K562 (cell line): ENCODE data around the gene RCL1. TPM values are rescaled to one million over a fixed set of nuclear protein-coding genes. Genes with fewer than 3 reads are reported as not detected.

ENCODE experiments used
- ATF7 ChIP-seq: fragments of 450-650 bp; IDR thresholded peaks from 2 replicates; pipeline ENCODE4 v1.7.1; 2014; ENCODE audit warnings: mild to moderate bottlenecking, moderate library complexity
- CBFB ChIP-seq: sonication (generic); formaldehyde crosslinking; IDR thresholded peaks from 2 replicates; pipeline ENCODE4 v1.4.0; 2020; ENCODE audit warnings: mild to moderate bottlenecking, missing genetic modification reagents
- CBX1 ChIP-seq: sonication (generic); IDR thresholded peaks from 2 replicates; pipeline ENCODE4 v1.6.1; 2016; ENCODE audit warnings: antibody characterized with exemption, low read depth, mild to moderate bottlenecking
- CGGBP1 ChIP-seq: fragments of 250-450 bp; sonication (Bioruptor Pico); IDR thresholded peaks from 2 replicates; pipeline ENCODE4 v1.9.0; 2021; ENCODE audit warnings: mild to moderate bottlenecking
- E2F1 ChIP-seq: sonication (generic); formaldehyde crosslinking; IDR thresholded peaks from 2 replicates; pipeline ENCODE4 v1.8.1; 2023; ENCODE audit warnings: mild to moderate bottlenecking, missing genetic modification reagents, moderate library complexity
- ESRRA ChIP-seq: fragments of 450-650 bp; IDR thresholded peaks from 2 replicates; pipeline ENCODE4 v1.6.1; 2014; ENCODE audit warnings: low read depth, mild to moderate bottlenecking, moderate library complexity, borderline replicate concordance
- EZH2 ChIP-seq: IDR thresholded peaks from 2 replicates; pipeline ENCODE4 v1.6.1; 2012; ENCODE audit warnings: low read depth, mild to moderate bottlenecking, inconsistent platforms, low read length, borderline replicate concordance
- GABPB2 ChIP-seq: fragments of 250-450 bp; sonication (Bioruptor Pico); conservative IDR thresholded peaks from 2 replicates; pipeline ENCODE4 v1.5.1; 2021; ENCODE audit warnings: mild to moderate bottlenecking
- HMGN3 ChIP-seq: IDR thresholded peaks from 2 replicates; pipeline ENCODE4 v1.6.1; 2011; ENCODE audit warnings: borderline replicate concordance, low read depth, mild to moderate bottlenecking, mixed read lengths, low read length; ENCODE audit not compliant: insufficient read length; ENCODE audit errors: extremely low read depth
- HNRNPLL ChIP-seq: fragments of 200-400 bp; formaldehyde crosslinking; IDR thresholded peaks from 2 replicates; pipeline ENCODE4 v1.6.1; 2017; ENCODE audit warnings: low read length, low read depth, mild to moderate bottlenecking; ENCODE audit not compliant: poor library complexity, severe bottlenecking
- MAZ ChIP-seq, 2 experiments: fragments of 450-650 bp in 1 of 2; sonication (generic) in 1 of 2; formaldehyde crosslinking; IDR thresholded peaks in 1 of 2; conservative IDR thresholded peaks in 1 of 2; 2 replicates each; pipeline versions ENCODE4 v1.4.0 to v1.5.0; 2020; ENCODE audit warnings: mild to moderate bottlenecking in 1 of 2, missing genetic modification reagents in 1 of 2
- MCM5 ChIP-seq: fragments of 450-650 bp; IDR thresholded peaks from 2 replicates; pipeline ENCODE4 v1.6.1; 2016; ENCODE audit warnings: low read depth
- NFE2 ChIP-seq: IDR thresholded peaks from 2 replicates; pipeline ENCODE4 v1.6.1; 2014; ENCODE audit warnings: antibody characterized with exemption, low read depth
- NR4A1 ChIP-seq, 2 experiments: fragments of 250-450 bp in 1 of 2; fragments of 450-650 bp in 1 of 2; sonication (Bioruptor Pico) in 1 of 2; IDR thresholded peaks; 2 replicates each; pipeline versions ENCODE4 v1.4.0 to v1.6.1; 2016 to 2020; ENCODE audit warnings: mild to moderate bottlenecking in 2 of 2, missing compliant biosample characterization in 1 of 2, missing genetic modification characterization in 1 of 2, moderate library complexity in 1 of 2
- PHTF2 ChIP-seq: fragments of 250-450 bp; sonication (Bioruptor Pico); IDR thresholded peaks from 2 replicates; pipeline ENCODE4 v1.5.0; 2021; ENCODE audit warnings: mild to moderate bottlenecking
- PTRF ChIP-seq: fragments of 450-650 bp; IDR thresholded peaks from 2 replicates; pipeline ENCODE4 v1.6.1; 2016; ENCODE audit warnings: mild to moderate bottlenecking, missing genetic modification characterization, missing compliant biosample characterization
- SLC30A9 ChIP-seq: fragments of 250-450 bp; sonication (Bioruptor Pico); IDR thresholded peaks from 2 replicates; pipeline ENCODE4 v1.8.0; 2022; ENCODE audit warnings: mild to moderate bottlenecking, moderate library complexity
- SNIP1 ChIP-seq: fragments of 450-650 bp; IDR thresholded peaks from 2 replicates; pipeline ENCODE4 v1.7.1; 2017; ENCODE audit warnings: low read depth, mild to moderate bottlenecking
- STAT5B ChIP-seq: fragments of 250-450 bp; sonication (Bioruptor Pico); IDR thresholded peaks from 2 replicates; pipeline ENCODE4 v1.8.0; 2021; ENCODE audit warnings: mild to moderate bottlenecking, inconsistent platforms
- TCF7 ChIP-seq: sonication (generic); IDR thresholded peaks from 2 replicates; pipeline ENCODE4 v1.6.1; 2016; ENCODE audit warnings: antibody characterized with exemption, borderline replicate concordance
- TCFL5 ChIP-seq: fragments of 250-450 bp; sonication (Bioruptor Pico); conservative IDR thresholded peaks from 2 replicates; pipeline ENCODE4 v1.6.1; 2021; ENCODE audit warnings: mild to moderate bottlenecking, moderate library complexity, matching md5 sums
- ZNF778 ChIP-seq: fragments of 450-650 bp; formaldehyde crosslinking; IDR thresholded peaks from 2 replicates; pipeline ENCODE4 v1.4.0; 2020; ENCODE audit warnings: mild to moderate bottlenecking, moderate library complexity
- polyA plus RNA-seq, 8 experiments: library from polyadenylated mRNA; depleted of rRNA in 4 of 8; stranded (reverse) in 5 of 8; unstranded in 3 of 8; fragments of >200 nt; fragmentation: Nextera tagmentation in 2 of 8; fragmentation: Illumina TruSeq in 1 of 8; extraction: Ambion mirVana in 2 of 8; extraction: Trizol in 1 of 8; gene quantifications; 2 replicates each; pipeline versions ENCODE4 v1.2.1 to v1.2.3, GENCODE V29; 2011 to 2014; ENCODE audit warnings: inconsistent platforms in 1 of 8, missing spikeins in 1 of 8
- total RNA-seq, 7 experiments: library from RNA; depleted of rRNA in 6 of 7; stranded (reverse); fragments of >200 nt in 6 of 7; fragmentation: Illumina TruSeq in 2 of 7; extraction: Trizol in 2 of 7; gene quantifications; 2 replicates each; pipeline versions ENCODE4 v1.2.1 to v1.2.3, GENCODE V29; 2011 to 2021; ENCODE audit warnings: low replicate concordance in 1 of 7
- TF ChIP-seq, protein P1 (sequence below): sonication (generic); IDR thresholded peaks from 2 replicates; pipeline ENCODE4 v1.6.1; 2016
- TF ChIP-seq, protein P2 (sequence below), 2 experiments: fragments of 450-650 bp; conservative IDR thresholded peaks; 2 replicates each; pipeline ENCODE4 v1.6.1; 2017; ENCODE audit warnings: mild to moderate bottlenecking in 2 of 2, moderate library complexity in 2 of 2
- TF ChIP-seq, protein P3 (sequence below): fragments of 450-650 bp; IDR thresholded peaks from one replicate; pipeline ENCODE4 v1.6.1; 2018; ENCODE audit warnings: mild to moderate bottlenecking, moderate library complexity; ENCODE audit not compliant: partially characterized antibody

Gene RCL1
- total and polyA plus RNA-seq, 9 of the 15 experiments (the other 6 are each of a cell fraction or from before 2014, with no cell fraction given) = 24.0 to 67.7 (median 38.6) TPM

GRCh38 chr9:4852419-4852818, 59.7 kb downstream of the RCL1 start (continued):
- TF ChIP-seq NR4A1 (CRISPR knock-in tag; IDR thresholded peaks at IDR 0.05) (no peak), NR4A1 (tag; IDR thresholded peaks at IDR 0.05) (peak; percentile 28; the same call in 1 of the 2 replicates), ESRRA (no peak), E2F1 (CRISPR knock-in tag) (no peak), HMGN3 (no peak), STAT5B (CRISPR knock-in tag) (no peak), NFE2 (no peak), GABPB2 (CRISPR knock-in tag) (no peak), PHTF2 (CRISPR knock-in tag) (no peak), MAZ (CRISPR knock-in tag; conservative IDR thresholded peaks at IDR 0.05 in 1 of 2, IDR thresholded peaks at IDR 0.05 in 1 of 2) (no peak), SLC30A9 (CRISPR knock-in tag) (no peak), EZH2 (no peak), ATF7 (peak; percentile 46), TCF7 (no peak), ZNF778 (CRISPR knock-in tag) (no peak), MCM5 (no peak), CGGBP1 (no peak), HNRNPLL (peak; percentile 27), TCFL5 (CRISPR knock-in tag) (no peak), PTRF (tag) (no peak), CBFB (CRISPR knock-in tag) (no peak), SNIP1 (no peak), CBX1 (no peak)
- TF ChIP-seq, protein P1, sequence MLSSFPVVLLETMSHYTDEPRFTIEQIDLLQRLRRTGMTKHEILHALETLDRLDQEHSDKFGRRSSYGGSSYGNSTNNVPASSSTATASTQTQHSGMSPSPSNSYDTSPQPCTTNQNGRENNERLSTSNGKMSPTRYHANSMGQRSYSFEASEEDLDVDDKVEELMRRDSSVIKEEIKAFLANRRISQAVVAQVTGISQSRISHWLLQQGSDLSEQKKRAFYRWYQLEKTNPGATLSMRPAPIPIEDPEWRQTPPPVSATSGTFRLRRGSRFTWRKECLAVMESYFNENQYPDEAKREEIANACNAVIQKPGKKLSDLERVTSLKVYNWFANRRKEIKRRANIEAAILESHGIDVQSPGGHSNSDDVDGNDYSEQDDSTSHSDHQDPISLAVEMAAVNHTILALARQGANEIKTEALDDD = peak; percentile 64
- TF ChIP-seq, protein P2, sequence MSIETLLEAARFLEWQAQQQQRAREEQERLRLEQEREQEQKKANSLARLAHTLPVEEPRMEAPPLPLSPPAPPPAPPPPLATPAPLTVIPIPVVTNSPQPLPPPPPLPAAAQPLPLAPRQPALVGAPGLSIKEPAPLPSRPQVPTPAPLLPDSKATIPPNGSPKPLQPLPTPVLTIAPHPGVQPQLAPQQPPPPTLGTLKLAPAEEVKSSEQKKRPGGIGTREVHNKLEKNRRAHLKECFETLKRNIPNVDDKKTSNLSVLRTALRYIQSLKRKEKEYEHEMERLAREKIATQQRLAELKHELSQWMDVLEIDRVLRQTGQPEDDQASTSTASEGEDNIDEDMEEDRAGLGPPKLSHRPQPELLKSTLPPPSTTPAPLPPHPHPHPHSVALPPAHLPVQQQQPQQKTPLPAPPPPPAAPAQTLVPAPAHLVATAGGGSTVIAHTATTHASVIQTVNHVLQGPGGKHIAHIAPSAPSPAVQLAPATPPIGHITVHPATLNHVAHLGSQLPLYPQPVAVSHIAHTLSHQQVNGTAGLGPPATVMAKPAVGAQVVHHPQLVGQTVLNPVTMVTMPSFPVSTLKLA (conservative IDR thresholded peaks at IDR 0.05) = peak; percentile 21 to 65; a peak in 2 of 4 replicates
- TF ChIP-seq, protein P3, sequence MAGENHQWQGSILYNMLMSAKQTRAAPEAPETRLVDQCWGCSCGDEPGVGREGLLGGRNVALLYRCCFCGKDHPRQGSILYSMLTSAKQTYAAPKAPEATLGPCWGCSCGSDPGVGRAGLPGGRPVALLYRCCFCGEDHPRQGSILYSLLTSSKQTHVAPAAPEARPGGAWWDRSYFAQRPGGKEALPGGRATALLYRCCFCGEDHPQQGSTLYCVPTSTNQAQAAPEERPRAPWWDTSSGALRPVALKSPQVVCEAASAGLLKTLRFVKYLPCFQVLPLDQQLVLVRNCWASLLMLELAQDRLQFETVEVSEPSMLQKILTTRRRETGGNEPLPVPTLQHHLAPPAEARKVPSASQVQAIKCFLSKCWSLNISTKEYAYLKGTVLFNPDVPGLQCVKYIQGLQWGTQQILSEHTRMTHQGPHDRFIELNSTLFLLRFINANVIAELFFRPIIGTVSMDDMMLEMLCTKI = no peak
